ENCODE data around the gene HP. TPM values are rescaled to one million over a fixed set of nuclear protein-coding genes. Genes with fewer than 3 reads are reported as not detected.

HP gene
- total RNA-seq, 1 donor from 2014 or later: not detected

DNA sequence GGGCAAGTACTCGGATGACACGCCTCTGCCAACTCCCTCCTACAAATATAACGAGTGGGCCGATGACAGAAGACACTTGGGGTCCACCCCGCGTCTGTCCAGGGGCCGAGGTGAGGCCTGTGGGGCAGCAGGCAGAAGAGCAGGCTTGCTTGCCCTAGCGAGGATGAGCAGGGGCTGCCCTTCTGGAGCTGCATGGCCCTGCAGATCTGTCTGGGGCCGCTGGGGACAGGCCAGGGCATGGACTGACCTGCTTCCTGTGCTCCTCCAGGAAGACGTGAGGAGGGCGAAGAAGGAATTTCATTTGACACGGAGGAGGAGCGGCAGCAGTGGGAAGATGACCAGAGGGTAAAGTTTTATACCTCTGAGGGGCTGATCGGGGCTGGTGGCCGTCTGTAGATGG lies 44.6 kb downstream of the HP start:
- TF ChIP-seq, protein P1, sequence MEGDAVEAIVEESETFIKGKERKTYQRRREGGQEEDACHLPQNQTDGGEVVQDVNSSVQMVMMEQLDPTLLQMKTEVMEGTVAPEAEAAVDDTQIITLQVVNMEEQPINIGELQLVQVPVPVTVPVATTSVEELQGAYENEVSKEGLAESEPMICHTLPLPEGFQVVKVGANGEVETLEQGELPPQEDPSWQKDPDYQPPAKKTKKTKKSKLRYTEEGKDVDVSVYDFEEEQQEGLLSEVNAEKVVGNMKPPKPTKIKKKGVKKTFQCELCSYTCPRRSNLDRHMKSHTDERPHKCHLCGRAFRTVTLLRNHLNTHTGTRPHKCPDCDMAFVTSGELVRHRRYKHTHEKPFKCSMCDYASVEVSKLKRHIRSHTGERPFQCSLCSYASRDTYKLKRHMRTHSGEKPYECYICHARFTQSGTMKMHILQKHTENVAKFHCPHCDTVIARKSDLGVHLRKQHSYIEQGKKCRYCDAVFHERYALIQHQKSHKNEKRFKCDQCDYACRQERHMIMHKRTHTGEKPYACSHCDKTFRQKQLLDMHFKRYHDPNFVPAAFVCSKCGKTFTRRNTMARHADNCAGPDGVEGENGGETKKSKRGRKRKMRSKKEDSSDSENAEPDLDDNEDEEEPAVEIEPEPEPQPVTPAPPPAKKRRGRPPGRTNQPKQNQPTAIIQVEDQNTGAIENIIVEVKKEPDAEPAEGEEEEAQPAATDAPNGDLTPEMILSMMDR (IDR thresholded peaks at IDR 0.05): no peak
- intact Hi-C loops (cut with micrococcal nuclease): loop anchor here (1.0 to 10.0 kb wide), 4 partner anchors 33 to 1294 kb away; partner anchors contain the start of genes PHLPP2, VAC14 and ZNF23
- ChIA-PET CTCF (interaction anchor here (2.1 kb wide), 1 partner anchor 30 kb away, joined by 5 read pairs; no protein-coding TSS in a partner anchor), POLR2A (no interaction called here)
- no peak for DNase-seq
- Mint-ChIP-seq H3K27me3 (no peaks in the 10 kb centered on the region), H3K4me1 (peaks cover 38% of the 10 kb centered on the region), H3K9me3 (no peaks in the 10 kb centered on the region), H3K36me3 (ENCODE audit: low read depth) (peaks cover 88% of the 10 kb centered on the region), H3K4me3 (no peak overlapping the region), H3K27ac (no peak overlapping the region)
- no peak for ATAC-seq (ENCODE audit: low read depth)

DNA sequence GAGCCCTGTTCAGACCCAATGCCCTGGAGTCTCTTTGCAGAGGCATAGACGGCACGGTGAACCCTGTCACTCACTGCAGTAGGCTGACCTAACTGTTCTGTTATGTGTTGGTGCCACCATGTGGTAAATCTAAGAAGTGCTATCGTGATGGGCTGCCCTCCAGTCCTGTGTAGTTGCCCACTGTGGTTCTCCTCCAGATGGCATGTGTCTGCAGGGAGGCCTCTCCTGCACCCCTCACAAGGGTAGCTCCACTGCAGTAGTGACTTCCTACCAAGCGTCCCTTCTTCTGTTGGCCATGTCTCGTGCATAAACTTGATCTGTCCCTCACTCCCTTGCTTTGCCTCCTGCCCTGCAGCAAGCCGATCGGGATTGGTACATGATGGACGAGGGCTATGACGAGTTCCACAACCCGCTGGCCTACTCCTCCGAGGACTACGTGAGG lies 45.1 kb downstream of the HP start:
- ChIA-PET CTCF (interaction anchor here (2.1 kb wide), 1 partner anchor 31 kb away, joined by 5 read pairs; no protein-coding TSS in a partner anchor), POLR2A (no interaction called here)
- ATAC-seq (ENCODE audit: low read depth): peak; percentile 97
- Mint-ChIP-seq H3K9me3 (no peaks in the 10 kb centered on the region), H3K27ac (no peak overlapping the region), H3K4me3 (no peak overlapping the region), H3K36me3 (ENCODE audit: low read depth) (peaks cover 88% of the 10 kb centered on the region), H3K27me3 (no peaks in the 10 kb centered on the region), H3K4me1 (peaks cover 33% of the 10 kb centered on the region)
- intact Hi-C loops (cut with micrococcal nuclease): loop anchor here (1.0 to 10.0 kb wide), 4 partner anchors 33 to 1295 kb away; partner anchors contain the start of genes PHLPP2, VAC14 and ZNF23
- no peak for DNase-seq
- TF ChIP-seq, protein P1 (IDR thresholded peaks at IDR 0.05): no peak

DNA sequence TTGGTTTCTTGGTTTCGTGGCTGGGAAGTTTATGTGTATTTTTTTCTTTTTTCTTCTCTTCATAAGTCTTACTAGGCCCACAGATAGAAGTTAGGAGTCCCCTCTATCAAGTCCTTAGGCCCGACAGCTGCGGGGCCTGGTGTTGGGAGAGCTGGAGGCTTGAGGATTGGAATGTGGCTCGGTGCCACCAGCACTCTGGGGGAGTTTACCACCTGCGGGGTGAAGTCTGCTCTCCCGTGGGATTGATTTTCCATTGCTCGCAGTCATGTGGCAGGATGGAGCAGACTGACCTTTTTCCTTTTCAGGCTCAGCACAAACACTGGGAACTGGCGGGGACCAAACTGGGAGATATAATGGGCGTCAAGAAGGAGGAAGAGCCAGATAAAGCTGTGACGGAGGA lies 46.9 kb downstream of the HP start:
- ChIA-PET POLR2A (no interaction called here), CTCF (no interaction called here)
- Mint-ChIP-seq H3K4me3 (no peak overlapping the region), H3K27ac (no peak overlapping the region), H3K4me1 (peaks cover 18% of the 10 kb centered on the region), H3K36me3 (ENCODE audit: low read depth) (peaks cover 99% of the 10 kb centered on the region), H3K9me3 (no peaks in the 10 kb centered on the region), H3K27me3 (no peaks in the 10 kb centered on the region)
- no peak for DNase-seq
- no peak for ATAC-seq (ENCODE audit: low read depth)
- TF ChIP-seq, protein P1 (IDR thresholded peaks at IDR 0.05): no peak
- intact Hi-C loops (cut with micrococcal nuclease): no loop called here

DNA sequence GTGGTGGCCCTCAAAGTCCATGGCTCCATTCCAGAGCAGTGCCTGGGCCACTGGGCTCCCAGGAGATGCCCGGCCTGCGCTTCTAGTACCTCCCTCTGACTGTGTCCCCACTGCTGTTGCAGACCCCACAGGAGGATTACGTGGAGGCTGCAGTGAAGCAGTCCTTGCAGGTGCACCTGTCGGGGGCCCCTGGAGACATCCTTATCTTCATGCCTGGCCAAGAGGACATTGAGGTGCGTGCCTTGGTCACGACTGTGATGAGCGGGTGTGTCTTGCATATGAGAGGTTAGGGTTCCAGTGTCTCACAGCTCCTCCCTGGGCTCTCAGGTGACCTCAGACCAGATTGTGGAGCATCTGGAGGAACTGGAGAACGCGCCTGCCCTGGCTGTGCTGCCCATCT lies 50.6 kb downstream of the HP start:
- POLR2A ChIA-PET: no interaction called here
- intact Hi-C loops (cut with micrococcal nuclease): no loop called here
- ATAC-seq (ENCODE audit: low read depth) (no peak), DNase-seq (no peak)
- TF ChIP-seq, protein P1 (IDR thresholded peaks at IDR 0.05): no peak
- CTCF ChIA-PET: no interaction called here
- Mint-ChIP-seq H3K4me1 (peaks cover 14% of the 10 kb centered on the region), H3K4me3 (no peak overlapping the region), H3K9me3 (no peaks in the 10 kb centered on the region), H3K36me3 (ENCODE audit: low read depth) (peaks cover 99% of the 10 kb centered on the region), H3K27ac (no peak overlapping the region), H3K27me3 (no peaks in the 10 kb centered on the region)

DNA sequence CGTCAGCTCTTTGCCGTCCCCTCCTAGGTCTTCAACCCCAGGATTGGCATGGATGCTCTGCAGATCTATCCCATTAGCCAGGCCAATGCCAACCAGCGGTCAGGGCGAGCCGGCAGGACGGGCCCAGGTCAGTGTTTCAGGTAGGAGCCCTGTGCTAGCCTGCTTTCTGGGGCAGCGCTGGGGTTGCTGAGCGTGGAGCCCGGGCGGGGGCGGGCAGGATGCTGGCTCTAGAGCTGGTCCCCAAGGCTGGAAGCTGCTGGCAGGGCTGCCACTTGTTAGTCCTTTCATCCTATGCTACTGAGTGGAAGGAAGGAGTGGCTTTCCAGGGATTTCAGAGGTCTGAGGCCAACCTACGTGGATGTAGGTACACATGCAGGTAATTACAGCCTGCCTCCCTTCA lies 51.7 kb downstream of the HP start:
- POLR2A ChIA-PET: no interaction called here
- peaks cover 99% of the 10 kb centered on the region for H3K36me3 Mint-ChIP-seq (ENCODE audit: low read depth)
- ATAC-seq (ENCODE audit: low read depth) (no peak), DNase-seq (no peak)
- H3K27ac Mint-ChIP-seq: no peak overlapping the region
- no peaks in the 10 kb centered on the region for H3K9me3 Mint-ChIP-seq
- H3K4me1 Mint-ChIP-seq: peaks cover 14% of the 10 kb centered on the region
- CTCF ChIA-PET: no interaction called here
- intact Hi-C loops (cut with micrococcal nuclease): no loop called here
- H3K27me3 Mint-ChIP-seq: no peaks in the 10 kb centered on the region
- TF ChIP-seq, protein P1 (IDR thresholded peaks at IDR 0.05): no peak
- no peak overlapping the region for H3K4me3 Mint-ChIP-seq

Measured in activated B cell treated with CpG ODN at 0.5 μM for 24 hours (primary cell).